ENCODE results near the gene MED8.

GRCh38 chr1:43350976-43351375 lies 38.6 kb downstream of the MED8 start:
- TF ChIP-seq CTCF (IDR thresholded peaks at IDR 0.05; ENCODE audit: low read length) (no peak), EZH2 (IDR thresholded peaks at IDR 0.05; ENCODE audit: borderline replicate concordance, low read length) (no peak)

All from OCI-LY1 (cell line).